ENCODE results near the gene S100A8.

DNA sequence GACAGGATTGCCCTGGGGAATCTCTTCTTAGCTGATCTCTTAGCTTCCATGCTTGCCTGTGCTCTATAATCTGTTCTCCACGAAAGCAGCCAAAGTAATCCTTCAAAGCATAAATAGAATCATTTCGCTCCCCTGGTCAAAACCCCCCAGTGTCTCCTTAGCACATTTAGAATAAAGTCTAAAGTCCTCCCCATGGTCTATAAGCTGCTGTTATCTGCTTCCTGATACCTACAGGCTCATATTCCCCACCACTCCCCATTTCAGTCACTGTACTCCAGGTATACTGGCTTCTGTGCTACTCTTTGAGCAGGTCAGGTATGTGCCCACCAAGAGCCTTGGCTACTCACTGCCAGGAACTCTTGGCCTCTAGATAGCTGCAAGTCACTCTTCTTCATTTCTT lies 18.3 kb downstream of the S100A8 start:
- TF ChIP-seq CTCF (IDR thresholded peaks at IDR 0.05): no peak
- TF ChIP-seq EP300 (IDR thresholded peaks at IDR 0.05): no peak
